NCI-H524 (cell line): ENCODE data around the gene CCL2.
"Not testable (repeated sequence)": the region's sequence is repeated elsewhere in the genome, so short reads cannot be mapped to it uniquely, and the experiment has no call there.

Experiments used
- DNase-seq, 2 experiments: peaks; one replicate each; lab custom pipeline; 2025; lab: John Stamatoyannopoulos, UW

The CCL2 gene

GRCh38 chr17:34254651-34255380, at the start of gene CCL2:
Gene CCL2 (plus strand): TSS chr17:34255285. CDS start chr17:34255350, 65 bp downstream.
- DNase-seq = no peak

DNA sequence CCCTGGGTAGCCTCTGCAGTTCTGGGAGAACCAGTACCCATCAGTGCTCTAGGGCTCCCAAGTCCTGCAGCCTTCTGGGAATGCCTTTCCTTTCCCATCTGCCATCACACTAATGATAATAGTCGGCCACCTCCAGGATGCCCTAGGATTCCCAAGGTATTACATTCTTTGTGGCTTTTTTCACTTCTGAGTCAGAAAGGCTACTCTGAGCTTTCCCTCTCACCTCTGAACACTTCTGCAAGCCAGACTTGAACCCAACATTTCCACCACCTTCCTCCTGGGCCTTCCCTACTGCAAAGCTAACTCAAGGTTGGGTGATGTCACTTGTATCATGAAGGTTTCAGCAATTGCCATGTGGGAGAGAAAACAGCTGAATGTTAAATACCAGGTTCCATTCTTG, 49.7 kb upstream of the CCL2 start:
- DNase-seq = no peak

DNA sequence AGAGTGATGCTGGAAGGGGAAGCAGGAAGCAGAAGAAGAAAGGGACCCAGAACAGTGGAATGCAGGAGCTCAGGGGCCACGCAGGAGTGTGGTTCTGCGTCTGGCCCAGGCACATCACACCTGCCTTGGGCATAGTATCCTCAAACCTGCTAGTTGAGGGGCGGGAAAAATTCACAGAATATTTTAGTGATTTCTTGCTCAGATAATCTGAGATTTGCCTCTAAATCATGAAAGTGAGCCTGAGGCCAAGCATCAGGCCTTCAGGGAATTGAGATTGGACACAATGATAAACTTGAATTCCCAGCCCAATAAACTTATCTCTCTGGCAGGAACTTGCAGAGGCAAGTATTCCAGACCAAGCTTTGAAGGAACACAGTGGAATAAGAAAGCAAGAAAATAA, 48.5 kb upstream of the CCL2 start:
- DNase-seq = no peak

GRCh38 chr17:34207572-34207971, 47.5 kb upstream of the CCL2 start:
- no peak for DNase-seq

GRCh38 chr17:34218748-34219147, 36.3 kb upstream of the CCL2 start:
- DNase-seq = no peak

DNA sequence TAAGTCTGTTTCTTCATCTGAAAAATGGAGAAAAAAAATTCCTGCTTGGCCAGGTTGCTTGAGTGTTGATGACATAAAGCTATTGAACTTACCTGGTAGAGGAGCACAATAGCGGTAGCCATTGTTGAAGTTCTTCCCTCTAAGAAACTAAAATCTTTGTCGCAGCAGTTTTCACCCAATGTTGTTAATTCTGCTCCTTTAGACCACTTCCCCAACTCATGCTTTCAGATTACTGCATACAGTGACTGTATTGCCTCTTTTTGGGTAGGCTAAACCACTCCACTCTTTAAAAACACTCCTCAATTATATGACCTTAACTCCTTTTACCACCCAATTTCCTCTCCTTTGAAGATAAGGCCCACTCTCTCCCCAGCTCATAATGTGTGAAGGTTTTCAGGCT, 35.7 kb upstream of the CCL2 start:
- no peak for DNase-seq

DNA sequence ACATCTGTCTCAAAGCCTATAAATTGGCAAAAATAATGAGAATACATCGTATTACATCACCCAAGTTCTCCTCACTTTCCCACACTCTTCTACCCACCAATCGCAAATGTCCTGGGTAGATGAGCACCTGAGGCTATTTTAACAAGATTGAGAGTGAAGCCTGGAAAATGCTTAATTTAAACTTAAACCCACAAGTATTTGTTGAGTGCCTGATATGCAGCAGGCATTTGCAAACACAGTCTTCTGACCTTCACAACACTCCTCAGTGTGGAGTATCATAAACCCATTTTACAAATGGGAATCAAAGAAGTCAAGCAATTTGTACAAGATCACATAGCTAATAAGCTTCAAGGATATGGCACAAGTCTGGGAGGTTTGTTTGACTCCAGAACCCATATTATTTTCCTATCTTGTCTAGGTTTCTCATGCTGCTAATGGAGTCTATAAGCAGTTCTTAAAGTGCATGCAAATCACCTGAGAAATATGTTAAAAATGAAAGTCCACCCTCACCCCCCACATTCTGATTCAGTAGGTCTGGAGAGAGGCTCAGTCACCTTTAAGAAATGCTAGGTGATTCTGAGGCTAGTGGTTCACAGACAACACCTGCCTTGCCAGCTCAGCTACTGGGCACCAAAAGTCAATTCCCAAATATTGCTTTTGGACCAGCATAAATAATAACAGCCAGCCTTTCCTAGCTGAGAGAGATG, 34.9 kb upstream of the CCL2 start:
- no peak for DNase-seq

DNA sequence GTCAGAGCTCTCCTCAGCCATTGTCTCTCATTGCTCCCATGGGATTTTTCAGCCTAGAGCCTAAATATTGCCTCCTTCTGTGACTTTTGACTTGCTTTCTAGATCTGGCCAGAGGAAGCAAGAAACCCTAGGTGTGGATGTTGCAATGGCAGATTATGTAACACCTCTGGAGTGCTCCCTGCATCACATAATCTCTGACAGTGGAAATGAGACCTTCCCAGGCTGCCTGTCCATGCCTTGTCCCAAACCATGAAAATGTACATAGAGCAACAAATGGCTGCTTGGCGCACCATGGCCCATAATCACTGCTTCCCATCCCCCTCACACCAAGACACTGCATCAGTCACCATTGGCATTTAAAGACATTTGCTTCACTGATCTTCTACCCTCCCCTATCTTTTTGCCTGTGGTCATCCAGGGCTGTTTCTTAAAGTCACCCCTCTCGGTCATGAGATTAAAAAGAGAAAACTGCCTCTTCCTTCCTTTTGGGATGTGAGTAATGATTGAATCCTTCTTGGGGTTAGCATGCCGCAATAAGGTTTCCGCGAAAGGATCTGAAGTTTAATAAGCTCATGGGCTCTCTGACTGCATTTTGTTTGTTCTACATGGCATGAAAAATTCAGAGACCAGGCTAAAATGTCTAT, 34.2 kb upstream of the CCL2 start:
- no peak for DNase-seq

DNA sequence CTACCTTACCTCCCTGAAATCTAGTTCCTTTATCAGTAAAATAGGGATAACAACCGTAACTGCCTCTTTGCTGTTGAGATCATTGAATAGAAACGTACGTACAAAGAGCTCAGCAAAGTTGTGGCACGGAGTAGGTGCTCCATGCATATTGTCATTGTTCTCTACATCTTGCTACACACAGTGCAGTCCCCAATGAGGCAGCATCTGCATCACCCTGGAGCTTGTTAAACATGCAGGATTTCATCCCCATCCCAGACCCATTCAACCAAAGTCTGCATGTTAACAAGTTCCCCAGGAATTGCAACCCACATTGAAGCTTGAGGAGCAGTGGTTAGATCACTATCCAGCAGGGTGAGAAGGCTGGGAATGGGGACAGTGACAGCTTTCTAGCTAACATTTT, 33.7 kb upstream of the CCL2 start:
- DNase-seq = no peak

DNA sequence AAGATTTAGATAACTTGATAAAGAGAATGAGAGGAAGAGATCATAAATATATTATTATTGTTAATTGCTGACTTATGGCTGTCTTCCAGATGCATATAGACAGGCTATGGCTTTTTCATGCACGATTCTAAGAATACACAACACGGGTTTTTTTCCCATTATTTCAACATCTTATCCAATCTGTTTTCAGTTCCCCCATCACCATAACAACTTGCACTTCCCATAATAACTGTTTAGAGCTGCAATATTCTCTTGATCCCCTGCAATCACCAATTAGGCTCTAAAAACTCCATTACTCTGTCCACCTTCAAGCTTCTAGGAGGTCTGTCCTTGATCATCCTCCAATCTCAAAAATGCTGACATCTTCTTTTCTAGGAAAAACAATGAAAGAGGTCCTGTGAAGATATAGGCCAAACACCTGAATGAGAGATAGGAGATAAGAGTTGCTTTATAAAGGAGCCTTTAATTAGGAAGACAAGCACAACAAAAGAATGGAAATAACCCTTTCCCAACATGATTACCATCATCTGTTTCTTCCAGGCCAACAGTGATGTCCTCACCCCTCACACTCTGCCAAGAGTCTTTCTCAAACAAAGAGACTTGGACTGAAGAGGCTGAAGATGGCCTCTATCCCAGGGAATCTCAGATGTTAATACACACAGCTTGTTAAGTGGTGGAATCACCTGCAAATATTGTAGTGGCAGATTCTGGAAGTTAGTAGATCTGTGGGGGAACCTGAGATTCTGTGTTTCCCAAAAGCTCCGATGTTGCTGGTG, 32.2 kb upstream of the CCL2 start:
- no peak for DNase-seq

DNA sequence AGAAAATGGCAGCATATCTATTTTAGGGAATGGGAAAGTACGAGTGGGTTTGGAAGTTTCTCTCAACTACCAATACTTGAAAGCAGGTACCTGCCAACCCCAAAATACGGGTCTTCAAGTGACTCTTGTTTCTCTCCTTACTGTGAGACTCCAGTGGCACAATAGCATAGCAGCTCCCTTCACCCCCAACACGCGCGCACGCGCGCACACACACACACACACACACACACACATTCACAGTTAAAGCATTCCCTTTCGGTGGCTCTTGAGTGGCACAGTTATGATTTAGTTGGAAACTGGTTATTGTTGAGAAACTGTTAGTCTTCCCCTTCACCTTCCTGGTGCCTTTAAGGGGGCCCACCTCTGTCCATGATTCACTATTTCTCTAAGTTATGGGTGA, 30.0 kb upstream of the CCL2 start:
- no peak for DNase-seq

- DNase-seq = no peak
These were observed 28.9 kb upstream of the CCL2 start for GRCh38 chr17:34226011-34226743.

GRCh38 chr17:34226744-34227034, 28.4 kb upstream of the CCL2 start:
- DNase-seq = no peak

DNA sequence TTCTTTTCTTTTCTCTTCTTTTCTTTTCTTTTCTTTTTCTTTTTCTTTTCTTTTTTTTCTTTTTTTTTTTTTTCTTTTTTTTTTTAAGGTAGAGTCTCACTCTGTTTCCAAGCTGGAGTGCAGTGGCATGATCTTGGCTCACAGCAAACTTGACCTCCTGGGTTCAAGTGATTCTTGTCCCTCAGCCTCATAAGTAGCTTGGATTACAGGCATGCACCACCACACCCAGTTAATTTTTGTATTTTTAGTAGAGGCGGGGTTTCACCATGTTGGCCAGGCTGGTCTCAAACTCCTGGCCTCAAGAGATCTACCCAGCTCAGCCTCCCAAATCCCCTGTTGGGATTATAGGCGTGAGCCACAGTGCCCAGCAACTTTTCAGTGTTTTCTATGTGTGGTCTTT, 27.8 kb upstream of the CCL2 start:
- not testable (repeated sequence) for DNase-seq

GRCh38 chr17:34227707-34228106, 27.4 kb upstream of the CCL2 start:
- no peak for DNase-seq

DNA sequence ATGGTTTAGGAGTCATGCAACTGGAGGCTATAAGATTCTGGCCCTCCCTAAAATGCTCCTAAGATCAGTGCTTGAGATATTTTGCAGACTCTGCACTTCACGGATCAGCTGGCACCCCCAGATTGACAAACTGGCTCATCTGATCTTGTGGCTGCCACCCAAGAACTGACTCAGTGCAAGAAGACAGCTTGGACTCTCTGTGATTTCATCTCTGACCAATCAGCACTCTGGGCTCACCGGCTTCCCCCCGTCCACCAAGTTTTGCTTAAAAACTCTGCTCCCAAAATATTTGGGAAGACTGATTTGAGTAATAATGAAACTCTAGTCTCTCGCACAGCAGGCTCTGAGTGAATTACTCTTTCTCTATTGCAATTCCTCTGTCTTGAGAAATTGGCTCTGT, 26.3 kb upstream of the CCL2 start:
- no peak for DNase-seq

DNA sequence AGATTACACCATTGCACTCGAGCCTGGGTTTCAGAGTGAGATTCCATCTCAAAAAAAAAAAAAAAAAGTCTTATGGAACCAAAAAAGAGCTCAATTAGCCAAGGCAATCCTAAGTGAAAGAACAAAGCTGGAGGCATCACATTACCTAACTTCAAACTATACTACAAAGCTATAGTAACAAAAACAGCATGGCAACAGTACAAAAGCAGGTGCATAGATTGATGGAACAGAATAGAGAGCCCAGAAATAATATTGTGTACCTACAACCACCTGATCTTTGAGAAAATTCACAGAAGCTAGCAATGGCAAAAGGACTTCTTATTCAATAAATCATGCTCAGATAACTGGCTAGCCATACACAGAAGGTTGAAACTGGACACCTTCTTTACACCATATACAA, 24.7 kb upstream of the CCL2 start:
- no peak for DNase-seq

- DNase-seq = no peak
These were observed 20.5 kb upstream of the CCL2 start for GRCh38 chr17:34234616-34235015.

- no peak for DNase-seq
These were observed 19.6 kb upstream of the CCL2 start for GRCh38 chr17:34235389-34236028.

GRCh38 chr17:34236281-34236892, 18.7 kb upstream of the CCL2 start:
- DNase-seq = no peak

DNA sequence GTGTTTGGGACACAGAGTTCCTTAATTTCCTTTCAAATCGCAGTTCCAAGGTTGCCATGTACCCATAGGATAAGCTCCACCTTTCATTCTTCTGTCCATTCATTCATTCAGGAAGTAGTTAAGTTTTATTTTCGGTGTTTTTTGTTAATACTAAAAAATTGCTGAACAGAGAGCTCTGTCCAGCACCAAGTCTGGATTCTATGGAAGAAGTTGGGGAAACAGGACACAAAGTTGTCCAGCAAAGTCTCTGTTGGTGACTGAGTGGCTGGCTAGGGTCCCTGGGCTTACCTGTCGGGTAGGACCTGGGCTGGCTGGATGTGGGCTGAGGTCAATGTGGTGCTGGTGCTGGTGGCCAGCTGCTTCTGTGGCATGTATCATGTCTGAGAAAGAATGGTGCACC, 17.6 kb upstream of the CCL2 start:
- no peak for DNase-seq
